Thoracic aorta (tissue), 2 donors: ENCODE measurements around the gene AUNIP. TPM values are rescaled to one million over a fixed set of nuclear protein-coding genes. Genes with fewer than 3 reads are reported as not detected.

Experiments used
- ATAC-seq: fragments of 150-250 bp; one replicate; pipeline ENCODE4 v1.8.0; 2017; ENCODE audit warnings: low read depth; ENCODE audit not compliant: insufficient number of reproducible peaks, low FRiP score
- DNase-seq: peaks from one replicate; pipeline ENCODE4 v3.0.0-alpha.2; 2020; ENCODE audit warnings: low spot score
- H3K27ac ChIP-seq, 2 donors: fragments of 200-600 bp; sonication (generic); 1 replicate in 1 of 2; 2 replicates in 1 of 2; pipeline ENCODE4 v1.5.1; 2016; ENCODE audit warnings: mild to moderate bottlenecking in 2 of 2, moderate library complexity in 2 of 2
- H3K27me3 ChIP-seq: fragments of 200-600 bp; sonication (generic); replicated peaks from 2 replicates; pipeline ENCODE4 v1.6.0; 2016; ENCODE audit warnings: mild to moderate bottlenecking; ENCODE audit not compliant: insufficient read depth
- H3K36me3 ChIP-seq: fragments of 200-600 bp; sonication (generic); one replicate; pipeline ENCODE4 v1.5.1; 2016
- H3K4me1 ChIP-seq, 2 donors: fragments of 200-600 bp; sonication (generic); 1 replicate in 1 of 2; 2 replicates in 1 of 2; pipeline versions ENCODE4 v1.5.1 to v1.6.0; 2016; ENCODE audit warnings: low read depth in 2 of 2, mild to moderate bottlenecking in 1 of 2; ENCODE audit not compliant: control insufficient read depth in 1 of 2
- H3K4me3 ChIP-seq: fragments of 200-600 bp; sonication (generic); 2 replicates; pipeline ENCODE4 v1.5.1; 2016; ENCODE audit warnings: mild to moderate bottlenecking
- H3K9me3 ChIP-seq: fragments of 200-600 bp; sonication (generic); 2 replicates; pipeline ENCODE4 v1.5.1; 2016
- total RNA-seq, 2 donors: library from RNA; depleted of rRNA; stranded (reverse); fragments of >200 nt; gene quantifications; one replicate each; pipeline versions ENCODE4 v1.1.0 to v1.2.3, GENCODE V29; 2016
- TF ChIP-seq, protein P1 (sequence below): fragments of 200-600 bp; sonication (generic); IDR thresholded peaks from one replicate; pipeline ENCODE4 v1.5.1; 2019; ENCODE audit warnings: antibody characterized with exemption

The AUNIP gene
- total RNA-seq, 2 donors from 2014 or later, result not detected

- TF ChIP-seq, protein P1, sequence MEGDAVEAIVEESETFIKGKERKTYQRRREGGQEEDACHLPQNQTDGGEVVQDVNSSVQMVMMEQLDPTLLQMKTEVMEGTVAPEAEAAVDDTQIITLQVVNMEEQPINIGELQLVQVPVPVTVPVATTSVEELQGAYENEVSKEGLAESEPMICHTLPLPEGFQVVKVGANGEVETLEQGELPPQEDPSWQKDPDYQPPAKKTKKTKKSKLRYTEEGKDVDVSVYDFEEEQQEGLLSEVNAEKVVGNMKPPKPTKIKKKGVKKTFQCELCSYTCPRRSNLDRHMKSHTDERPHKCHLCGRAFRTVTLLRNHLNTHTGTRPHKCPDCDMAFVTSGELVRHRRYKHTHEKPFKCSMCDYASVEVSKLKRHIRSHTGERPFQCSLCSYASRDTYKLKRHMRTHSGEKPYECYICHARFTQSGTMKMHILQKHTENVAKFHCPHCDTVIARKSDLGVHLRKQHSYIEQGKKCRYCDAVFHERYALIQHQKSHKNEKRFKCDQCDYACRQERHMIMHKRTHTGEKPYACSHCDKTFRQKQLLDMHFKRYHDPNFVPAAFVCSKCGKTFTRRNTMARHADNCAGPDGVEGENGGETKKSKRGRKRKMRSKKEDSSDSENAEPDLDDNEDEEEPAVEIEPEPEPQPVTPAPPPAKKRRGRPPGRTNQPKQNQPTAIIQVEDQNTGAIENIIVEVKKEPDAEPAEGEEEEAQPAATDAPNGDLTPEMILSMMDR, result no peak
- Histone ChIP-seq H3K36me3 (peaks cover 22% of the 10 kb centered on the region), H3K4me1 (peaks cover 25 to 59% of the 10 kb centered on the region in 2 donors), H3K9me3 (no peaks in the 10 kb centered on the region), H3K4me3 (no peak overlapping the region), H3K27ac (peak overlapping the region; percentile 68 to 92), H3K27me3 (no peaks in the 10 kb centered on the region)
- peak; percentile 65 for DNase-seq
- ATAC-seq, result no peak
These were observed 52.8 kb downstream of the AUNIP start for GRCh38 chr1:25806418-25806817.

GRCh38 chr1:25805863-25806225 lies 53.4 kb downstream of the AUNIP start:
- Histone ChIP-seq H3K27me3 (no peaks in the 10 kb centered on the region), H3K27ac (peak overlapping the region; percentile 68 to 92), H3K9me3 (no peaks in the 10 kb centered on the region), H3K4me1 (peaks cover 31 to 64% of the 10 kb centered on the region in 2 donors), H3K36me3 (peaks cover 20% of the 10 kb centered on the region), H3K4me3 (no peak overlapping the region)
- peak; percentile 25 for ATAC-seq
- DNase-seq, result peak; percentile 74
- TF ChIP-seq, protein P1, result no peak

- H3K27me3 ChIP-seq, result no peaks in the 10 kb centered on the region
- no peak for DNase-seq
- H3K4me3 ChIP-seq, result no peak overlapping the region
- no peaks in the 10 kb centered on the region for H3K9me3 ChIP-seq
- TF ChIP-seq, protein P1, result no peak
- peaks cover 20% of the 10 kb centered on the region for H3K36me3 ChIP-seq
- H3K4me1 ChIP-seq, result peaks cover 33 to 68% of the 10 kb centered on the region in 2 donors
- H3K27ac ChIP-seq, result peak overlapping the region; percentile 68 to 92
- no peak for ATAC-seq
These were observed 54.0 kb downstream of the AUNIP start for GRCh38 chr1:25804964-25805862.

DNA sequence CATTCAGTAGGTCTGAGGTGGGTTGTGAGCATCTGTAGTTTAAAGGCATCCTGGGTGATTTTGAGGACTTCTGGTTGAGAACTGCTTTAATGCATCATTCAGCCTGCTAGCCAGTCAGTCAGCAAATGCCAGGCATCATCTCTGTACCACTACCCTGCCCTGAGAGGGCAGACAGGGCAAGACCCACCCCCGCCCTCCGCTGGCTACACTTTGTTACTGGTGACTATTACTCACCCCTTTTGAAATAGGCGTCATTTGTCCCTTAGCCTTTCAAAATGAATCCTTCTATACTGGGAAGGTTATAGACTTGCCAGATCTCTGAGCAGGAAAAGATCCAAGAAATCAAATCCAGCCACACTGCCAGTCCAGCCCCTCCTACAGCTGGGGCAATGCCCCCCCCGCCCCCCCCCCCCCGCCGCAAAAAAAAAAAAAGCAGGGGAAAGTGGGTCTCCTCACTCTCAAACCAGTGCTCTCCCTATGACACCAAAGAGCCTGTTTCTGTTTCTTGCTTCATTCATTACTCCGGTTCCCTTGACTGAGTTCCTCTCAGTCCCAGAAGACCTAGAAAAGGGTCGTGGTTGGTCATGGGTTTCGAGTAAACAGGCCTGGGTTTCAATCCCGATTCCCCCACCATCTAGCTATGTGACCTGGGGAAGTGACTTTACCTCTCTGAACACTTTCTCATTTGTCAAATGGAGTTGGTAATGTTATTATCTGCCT lies 54.9 kb downstream of the AUNIP start:
- no peak for DNase-seq
- no peak for ATAC-seq
- Histone ChIP-seq H3K4me1 (peaks cover 36 to 71% of the 10 kb centered on the region in 2 donors), H3K9me3 (no peaks in the 10 kb centered on the region), H3K27ac (peak overlapping the region; percentile 21 to 68), H3K36me3 (peaks cover 16% of the 10 kb centered on the region), H3K27me3 (no peaks in the 10 kb centered on the region), H3K4me3 (no peak overlapping the region)
- TF ChIP-seq, protein P1, result no peak

DNA sequence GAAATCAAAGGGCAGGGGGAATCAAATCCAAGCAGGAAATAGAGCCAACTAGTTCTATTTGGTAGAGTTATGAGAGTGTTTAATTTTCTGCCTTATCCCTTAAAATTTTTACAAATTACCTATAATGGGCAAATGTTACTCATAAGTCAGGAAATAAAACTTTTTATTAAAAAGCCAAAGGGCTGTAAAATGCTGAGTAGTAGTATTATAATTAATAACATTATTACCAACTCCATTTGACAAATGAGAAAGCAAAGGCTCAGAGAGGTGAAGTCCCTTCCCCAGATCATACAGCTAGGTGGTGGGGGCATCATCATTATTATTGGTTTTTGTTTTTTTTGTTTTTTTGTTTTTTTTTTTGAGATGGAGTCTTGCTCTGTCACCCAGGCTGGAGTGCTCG lies 55.9 kb downstream of the AUNIP start:
- Histone ChIP-seq H3K27me3 (no peaks in the 10 kb centered on the region), H3K9me3 (no peaks in the 10 kb centered on the region), H3K36me3 (peaks cover 5% of the 10 kb centered on the region), H3K4me3 (no peak overlapping the region), H3K4me1 (peaks cover 38 to 78% of the 10 kb centered on the region in 2 donors), H3K27ac (no peak overlapping the region)
- TF ChIP-seq, protein P1, result no peak
- ATAC-seq (no peak), DNase-seq (no peak)
